ENCODE results near the gene STK16.
A peak's percentile ranks its signal among the peaks of the same experiment; 100 is the strongest.

STK16 gene

GRCh38 chr2:219289537-219290361 is 44.5 kb downstream of the STK16 start:
- no peak for DNase-seq

DNA sequence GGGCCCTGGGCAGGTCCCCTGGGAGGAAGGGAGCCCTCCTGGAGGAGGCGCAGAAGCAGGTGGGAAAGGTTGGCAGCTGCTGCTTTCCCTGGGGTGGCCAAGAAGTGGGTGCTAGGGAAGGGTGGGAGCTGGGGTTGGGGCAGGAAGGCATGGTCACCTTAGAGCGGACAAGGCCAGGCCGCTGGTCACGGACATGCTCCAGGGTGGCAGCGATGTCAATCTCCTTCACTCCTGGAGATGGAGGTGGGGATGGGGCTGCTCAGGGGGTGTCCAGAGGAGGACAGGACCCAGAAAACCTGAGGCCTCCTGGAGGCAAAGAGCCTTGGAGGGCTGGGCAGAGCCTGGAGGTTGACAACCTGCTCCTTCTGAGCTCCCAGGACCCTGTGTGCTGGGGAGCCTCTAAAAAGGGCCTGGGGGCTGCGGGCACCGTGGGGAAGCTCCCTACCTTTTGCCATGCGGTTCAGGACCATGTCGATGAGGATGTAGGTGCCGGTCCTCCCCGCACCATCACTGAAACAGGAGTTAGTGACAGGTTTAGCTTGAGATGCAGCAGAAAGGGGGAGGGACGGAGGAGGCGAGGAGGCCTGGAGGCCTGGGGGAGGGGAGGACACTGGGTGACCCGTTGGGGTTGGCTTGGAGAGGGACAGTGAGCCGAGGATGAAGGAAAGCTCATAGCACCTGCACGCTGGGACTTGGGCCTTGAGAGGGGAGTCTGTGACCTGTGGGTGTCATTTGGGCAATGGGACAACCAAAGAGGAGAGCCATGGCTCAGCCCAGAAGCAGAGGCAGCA is 45.3 kb downstream of the STK16 start:
- DNase-seq: no peak

DNA sequence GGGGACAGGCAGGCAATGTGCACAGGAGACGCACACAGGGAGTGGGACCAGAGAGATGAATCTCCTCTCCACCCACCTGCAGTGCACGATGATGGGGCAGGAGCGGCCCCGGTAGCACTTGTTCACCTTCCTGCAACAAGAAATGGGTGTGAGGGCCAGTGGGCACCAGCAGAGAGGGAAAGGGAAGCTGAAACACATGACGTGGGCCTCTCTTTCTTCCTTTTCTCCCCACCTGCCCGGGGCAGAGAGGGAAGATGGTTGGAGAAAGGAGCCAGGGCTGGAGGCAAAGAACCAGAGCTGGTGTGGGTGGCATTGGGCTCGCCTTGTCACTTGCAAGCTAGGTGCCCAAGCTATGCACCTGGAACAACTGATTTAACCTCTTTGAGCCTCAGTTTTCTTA is 46.1 kb downstream of the STK16 start:
- no peak for DNase-seq

DNA sequence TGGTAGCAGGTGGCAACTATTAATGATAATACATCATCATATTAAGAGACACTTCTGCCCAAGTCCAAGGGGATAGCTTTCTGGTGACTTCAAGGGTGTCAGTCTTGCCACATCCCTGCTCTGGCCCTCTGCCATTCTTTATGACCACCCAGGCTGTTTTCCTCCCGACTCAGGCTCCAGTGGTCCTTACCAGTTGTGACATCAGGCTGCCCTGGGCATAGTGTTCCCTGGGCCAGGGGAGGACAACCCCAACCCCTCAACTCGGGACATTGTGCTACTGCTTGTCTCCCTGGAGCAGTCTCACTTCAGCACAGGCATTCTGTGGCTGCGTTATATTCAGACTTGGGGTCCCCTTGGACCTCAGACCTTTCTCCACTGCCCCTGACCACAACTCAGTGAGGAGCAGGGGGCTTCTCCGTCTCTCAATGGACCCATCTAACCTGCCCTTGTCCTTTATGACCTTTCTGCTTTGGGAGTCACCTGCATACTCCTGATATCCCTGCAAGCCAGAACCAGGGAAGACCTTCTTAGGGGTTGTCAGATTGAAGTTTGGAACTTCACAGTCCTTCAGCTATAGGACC is 46.7 kb downstream of the STK16 start:
- DNase-seq: no peak

- DNase-seq: no peak
Measured at GRCh38 chr2:219292616-219293015, 47.3 kb downstream of the STK16 start.

DNA sequence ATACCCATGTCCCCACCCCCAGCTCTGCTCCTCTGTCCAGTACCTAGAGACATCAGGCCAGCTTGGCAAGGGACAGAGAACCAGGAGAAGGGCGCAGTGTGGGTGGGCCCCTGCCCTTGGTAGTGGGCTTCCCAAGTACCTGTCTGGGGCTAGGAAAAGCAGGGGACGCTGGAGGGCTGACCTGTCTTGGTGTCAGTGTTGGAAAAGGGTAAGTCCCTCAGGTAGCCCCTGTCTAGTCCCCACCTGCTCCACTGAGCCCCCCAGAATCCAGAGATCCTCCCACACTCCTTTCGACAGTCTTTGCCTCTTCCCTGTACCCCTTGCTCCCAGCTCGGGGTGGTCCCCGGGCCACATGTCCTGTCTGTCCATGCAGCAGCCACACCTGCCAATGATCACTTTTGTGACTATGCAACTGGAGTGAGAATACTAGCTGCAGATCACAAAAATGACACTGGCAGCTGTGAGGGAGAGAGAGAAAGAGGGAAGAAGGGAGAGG is 48.5 kb downstream of the STK16 start:
- DNase-seq: no peak

- peak; percentile 89 for DNase-seq
Measured at GRCh38 chr2:219294356-219295351, 49.4 kb downstream of the STK16 start.

DNA sequence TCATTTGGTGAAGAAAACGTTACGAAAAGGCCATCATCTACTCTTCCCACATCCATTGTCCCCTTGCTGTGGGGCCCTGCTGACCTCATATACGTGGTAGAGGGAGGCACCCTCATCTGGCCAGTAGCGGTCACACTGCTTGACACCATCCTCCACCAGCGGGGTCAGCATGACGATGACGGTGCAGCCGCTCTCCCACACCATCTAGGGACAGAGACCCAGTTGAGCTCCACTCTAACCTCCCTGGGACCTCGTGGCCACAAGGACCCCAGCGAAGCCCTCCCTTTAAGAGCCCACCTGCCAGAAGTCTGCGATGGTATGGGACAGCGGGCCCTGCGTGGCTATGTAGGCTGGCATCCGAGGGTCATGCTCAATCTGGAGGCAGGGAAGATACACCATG is 50.9 kb downstream of the STK16 start:
- no peak for DNase-seq

GRCh38 chr2:219296631-219297391 is 51.5 kb downstream of the STK16 start:
- no peak for DNase-seq

- DNase-seq: no peak
Measured at GRCh38 chr2:219297766-219298456, 52.6 kb downstream of the STK16 start.

DNA sequence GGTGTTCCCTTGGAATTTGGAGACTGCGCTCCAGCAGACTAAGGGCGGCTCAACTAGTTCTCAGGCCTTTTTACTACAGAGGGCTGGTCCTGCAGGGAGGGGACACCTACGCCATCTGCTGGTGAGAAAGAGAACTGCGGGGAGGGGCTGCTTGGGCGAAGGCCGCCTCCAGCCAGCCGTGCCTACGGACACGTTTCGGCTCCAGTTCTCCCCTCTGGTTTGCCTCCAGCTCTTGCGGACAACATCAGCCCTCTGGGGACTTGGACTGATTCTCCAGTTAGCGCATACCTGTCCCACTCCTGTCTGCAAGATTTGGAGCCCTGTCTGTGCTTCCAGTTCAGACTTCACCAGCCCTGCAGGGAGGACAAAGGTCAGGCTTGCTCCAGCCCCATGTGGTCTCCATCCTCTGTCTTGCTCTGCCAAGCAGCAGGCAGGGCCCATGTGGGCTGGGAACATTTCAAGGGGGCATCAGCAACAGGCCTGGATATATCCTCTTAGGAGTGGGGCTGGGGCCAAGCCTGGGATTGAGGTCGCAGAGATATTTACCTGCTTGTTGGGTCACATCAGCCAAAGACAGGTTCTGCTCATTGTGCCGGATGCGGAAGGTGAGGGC is 53.6 kb downstream of the STK16 start:
- DNase-seq: peak; percentile 94

GRCh38 chr2:219299372-219299760 is 54.1 kb downstream of the STK16 start:
- DNase-seq: no peak

Measured in stimulated activated CD4-positive, alpha-beta T cell treated with anti-CD3 and anti-CD28 coated beads, Interleukin-4, amount 100 ng/mL, for 24 hours (primary cell).